ENCODE results near the gene TMEM169. TPM values are rescaled to one million over a fixed set of nuclear protein-coding genes. Genes with fewer than 3 reads are reported as not detected.
A peak's percentile ranks its signal among the peaks of the same experiment; 100 is the strongest.

Gene TMEM169
- total and polyA plus RNA-seq, 2 of the 13 experiments (the other 11 are each of a cell fraction or from before 2014, with no cell fraction given): 1.5 to 4.5 TPM

GRCh38 chr2:216107760-216108159 is 26.0 kb downstream of the TMEM169 start (continued):
- TF ChIP-seq, protein P1, sequence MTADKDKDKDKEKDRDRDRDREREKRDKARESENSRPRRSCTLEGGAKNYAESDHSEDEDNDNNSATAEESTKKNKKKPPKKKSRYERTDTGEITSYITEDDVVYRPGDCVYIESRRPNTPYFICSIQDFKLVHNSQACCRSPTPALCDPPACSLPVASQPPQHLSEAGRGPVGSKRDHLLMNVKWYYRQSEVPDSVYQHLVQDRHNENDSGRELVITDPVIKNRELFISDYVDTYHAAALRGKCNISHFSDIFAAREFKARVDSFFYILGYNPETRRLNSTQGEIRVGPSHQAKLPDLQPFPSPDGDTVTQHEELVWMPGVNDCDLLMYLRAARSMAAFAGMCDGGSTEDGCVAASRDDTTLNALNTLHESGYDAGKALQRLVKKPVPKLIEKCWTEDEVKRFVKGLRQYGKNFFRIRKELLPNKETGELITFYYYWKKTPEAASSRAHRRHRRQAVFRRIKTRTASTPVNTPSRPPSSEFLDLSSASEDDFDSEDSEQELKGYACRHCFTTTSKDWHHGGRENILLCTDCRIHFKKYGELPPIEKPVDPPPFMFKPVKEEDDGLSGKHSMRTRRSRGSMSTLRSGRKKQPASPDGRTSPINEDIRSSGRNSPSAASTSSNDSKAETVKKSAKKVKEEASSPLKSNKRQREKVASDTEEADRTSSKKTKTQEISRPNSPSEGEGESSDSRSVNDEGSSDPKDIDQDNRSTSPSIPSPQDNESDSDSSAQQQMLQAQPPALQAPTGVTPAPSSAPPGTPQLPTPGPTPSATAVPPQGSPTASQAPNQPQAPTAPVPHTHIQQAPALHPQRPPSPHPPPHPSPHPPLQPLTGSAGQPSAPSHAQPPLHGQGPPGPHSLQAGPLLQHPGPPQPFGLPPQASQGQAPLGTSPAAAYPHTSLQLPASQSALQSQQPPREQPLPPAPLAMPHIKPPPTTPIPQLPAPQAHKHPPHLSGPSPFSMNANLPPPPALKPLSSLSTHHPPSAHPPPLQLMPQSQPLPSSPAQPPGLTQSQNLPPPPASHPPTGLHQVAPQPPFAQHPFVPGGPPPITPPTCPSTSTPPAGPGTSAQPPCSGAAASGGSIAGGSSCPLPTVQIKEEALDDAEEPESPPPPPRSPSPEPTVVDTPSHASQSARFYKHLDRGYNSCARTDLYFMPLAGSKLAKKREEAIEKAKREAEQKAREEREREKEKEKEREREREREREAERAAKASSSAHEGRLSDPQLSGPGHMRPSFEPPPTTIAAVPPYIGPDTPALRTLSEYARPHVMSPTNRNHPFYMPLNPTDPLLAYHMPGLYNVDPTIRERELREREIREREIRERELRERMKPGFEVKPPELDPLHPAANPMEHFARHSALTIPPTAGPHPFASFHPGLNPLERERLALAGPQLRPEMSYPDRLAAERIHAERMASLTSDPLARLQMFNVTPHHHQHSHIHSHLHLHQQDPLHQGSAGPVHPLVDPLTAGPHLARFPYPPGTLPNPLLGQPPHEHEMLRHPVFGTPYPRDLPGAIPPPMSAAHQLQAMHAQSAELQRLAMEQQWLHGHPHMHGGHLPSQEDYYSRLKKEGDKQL (CRISPR knock-in tag; IDR thresholded peaks at IDR 0.05; ENCODE audit: low read depth): no peak
- TF ChIP-seq ZNF512 (CRISPR knock-in tag; IDR thresholded peaks at IDR 0.05) (peak; percentile 37; the same call in 1 of the 2 replicates), POLR2AphosphoS5 (IDR thresholded peaks at IDR 0.05; ENCODE audit: low read depth, low read length) (no peak), ZNF12 (CRISPR knock-in tag; IDR thresholded peaks at IDR 0.05) (no peak), BATF2 (CRISPR knock-in tag; IDR thresholded peaks at IDR 0.05) (no peak), ATF3 (CRISPR knock-in tag; IDR thresholded peaks at IDR 0.05) (no peak), HDAC2 (CRISPR knock-in tag; IDR thresholded peaks at IDR 0.05) (no peak), SRY (CRISPR knock-in tag; IDR thresholded peaks at IDR 0.05) (no peak), ZNF747 (CRISPR knock-in tag; IDR thresholded peaks at IDR 0.05; ENCODE audit: borderline replicate concordance) (no peak), HNRNPLL (IDR thresholded peaks at IDR 0.05; ENCODE audit: low read depth, low read length, poor library complexity, severe bottlenecking) (peak; percentile 34), ZNF7 (CRISPR knock-in tag; IDR thresholded peaks at IDR 0.05) (no peak), PHF8 (CRISPR knock-in tag; IDR thresholded peaks at IDR 0.05) (peak; percentile 44), TMF1 (CRISPR knock-in tag; IDR thresholded peaks at IDR 0.05; ENCODE audit: low read depth) (no peak)
- TF ChIP-seq, protein P2, sequence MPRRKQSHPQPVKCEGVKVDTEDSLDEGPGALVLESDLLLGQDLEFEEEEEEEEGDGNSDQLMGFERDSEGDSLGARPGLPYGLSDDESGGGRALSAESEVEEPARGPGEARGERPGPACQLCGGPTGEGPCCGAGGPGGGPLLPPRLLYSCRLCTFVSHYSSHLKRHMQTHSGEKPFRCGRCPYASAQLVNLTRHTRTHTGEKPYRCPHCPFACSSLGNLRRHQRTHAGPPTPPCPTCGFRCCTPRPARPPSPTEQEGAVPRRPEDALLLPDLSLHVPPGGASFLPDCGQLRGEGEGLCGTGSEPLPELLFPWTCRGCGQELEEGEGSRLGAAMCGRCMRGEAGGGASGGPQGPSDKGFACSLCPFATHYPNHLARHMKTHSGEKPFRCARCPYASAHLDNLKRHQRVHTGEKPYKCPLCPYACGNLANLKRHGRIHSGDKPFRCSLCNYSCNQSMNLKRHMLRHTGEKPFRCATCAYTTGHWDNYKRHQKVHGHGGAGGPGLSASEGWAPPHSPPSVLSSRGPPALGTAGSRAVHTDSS (CRISPR knock-in tag; conservative IDR thresholded peaks at IDR 0.05): no peak
- TF ChIP-seq, protein P3, sequence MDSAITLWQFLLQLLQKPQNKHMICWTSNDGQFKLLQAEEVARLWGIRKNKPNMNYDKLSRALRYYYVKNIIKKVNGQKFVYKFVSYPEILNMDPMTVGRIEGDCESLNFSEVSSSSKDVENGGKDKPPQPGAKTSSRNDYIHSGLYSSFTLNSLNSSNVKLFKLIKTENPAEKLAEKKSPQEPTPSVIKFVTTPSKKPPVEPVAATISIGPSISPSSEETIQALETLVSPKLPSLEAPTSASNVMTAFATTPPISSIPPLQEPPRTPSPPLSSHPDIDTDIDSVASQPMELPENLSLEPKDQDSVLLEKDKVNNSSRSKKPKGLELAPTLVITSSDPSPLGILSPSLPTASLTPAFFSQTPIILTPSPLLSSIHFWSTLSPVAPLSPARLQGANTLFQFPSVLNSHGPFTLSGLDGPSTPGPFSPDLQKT (CRISPR knock-in tag; IDR thresholded peaks at IDR 0.05; ENCODE audit: borderline replicate concordance): no peak
- TF ChIP-seq, protein P4, sequence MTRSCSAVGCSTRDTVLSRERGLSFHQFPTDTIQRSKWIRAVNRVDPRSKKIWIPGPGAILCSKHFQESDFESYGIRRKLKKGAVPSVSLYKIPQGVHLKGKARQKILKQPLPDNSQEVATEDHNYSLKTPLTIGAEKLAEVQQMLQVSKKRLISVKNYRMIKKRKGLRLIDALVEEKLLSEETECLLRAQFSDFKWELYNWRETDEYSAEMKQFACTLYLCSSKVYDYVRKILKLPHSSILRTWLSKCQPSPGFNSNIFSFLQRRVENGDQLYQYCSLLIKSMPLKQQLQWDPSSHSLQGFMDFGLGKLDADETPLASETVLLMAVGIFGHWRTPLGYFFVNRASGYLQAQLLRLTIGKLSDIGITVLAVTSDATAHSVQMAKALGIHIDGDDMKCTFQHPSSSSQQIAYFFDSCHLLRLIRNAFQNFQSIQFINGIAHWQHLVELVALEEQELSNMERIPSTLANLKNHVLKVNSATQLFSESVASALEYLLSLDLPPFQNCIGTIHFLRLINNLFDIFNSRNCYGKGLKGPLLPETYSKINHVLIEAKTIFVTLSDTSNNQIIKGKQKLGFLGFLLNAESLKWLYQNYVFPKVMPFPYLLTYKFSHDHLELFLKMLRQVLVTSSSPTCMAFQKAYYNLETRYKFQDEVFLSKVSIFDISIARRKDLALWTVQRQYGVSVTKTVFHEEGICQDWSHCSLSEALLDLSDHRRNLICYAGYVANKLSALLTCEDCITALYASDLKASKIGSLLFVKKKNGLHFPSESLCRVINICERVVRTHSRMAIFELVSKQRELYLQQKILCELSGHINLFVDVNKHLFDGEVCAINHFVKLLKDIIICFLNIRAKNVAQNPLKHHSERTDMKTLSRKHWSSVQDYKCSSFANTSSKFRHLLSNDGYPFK (CRISPR knock-in tag; IDR thresholded peaks at IDR 0.05; ENCODE audit: borderline replicate concordance): no peak
